GM20431 (cell line): ENCODE measurements around the gene NUMBL.
"Not testable (repeated sequence)": the region's sequence is repeated elsewhere in the genome, so short reads cannot be mapped to it uniquely, and the experiment has no call there.

Source experiments
- in situ Hi-C: fragments of 300-500 bp; cut with MseI, MboI; formaldehyde crosslinking; loops from one replicate; pipeline ENCODE4 v1.15.0; 2020; ENCODE audit warnings: low sequenced_read_pairs; ENCODE audit not compliant: unreplicated experiment

The NUMBL gene

GRCh38 chr19:40639638-40639982 is 50.8 kb downstream of the NUMBL start:
- in situ Hi-C loops, result no loop called here

GRCh38 chr19:40638327-40638726 is 52.1 kb downstream of the NUMBL start:
- in situ Hi-C loops, result no loop called here

- in situ Hi-C loops, result no loop called here
Observed at GRCh38 chr19:40633207-40633606, 57.2 kb downstream of the NUMBL start.

- in situ Hi-C loops, result no loop called here
Observed at GRCh38 chr19:40632311-40633036, 58.0 kb downstream of the NUMBL start.

- in situ Hi-C loops, result no loop called here
Observed at GRCh38 chr19:40630571-40631160, 59.8 kb downstream of the NUMBL start.

- in situ Hi-C loops, result no loop called here
Observed at GRCh38 chr19:40629346-40629745, 61.1 kb downstream of the NUMBL start.

- in situ Hi-C loops, result no loop called here
Observed at GRCh38 chr19:40627486-40628279, 62.8 kb downstream of the NUMBL start.

- in situ Hi-C loops, result no loop called here
Observed at GRCh38 chr19:40626918-40627317, 63.5 kb downstream of the NUMBL start.

- in situ Hi-C loops, result no loop called here
Observed at GRCh38 chr19:40625406-40626120, 64.9 kb downstream of the NUMBL start.

GRCh38 chr19:40624369-40625153 is 65.9 kb downstream of the NUMBL start:
- in situ Hi-C loops, result not testable (repeated sequence)

GRCh38 chr19:40623403-40624251 is 66.8 kb downstream of the NUMBL start:
- in situ Hi-C loops, result no loop called here

GRCh38 chr19:40622773-40623075 is 67.7 kb downstream of the NUMBL start:
- in situ Hi-C loops, result no loop called here

- in situ Hi-C loops, result no loop called here
Observed at GRCh38 chr19:40621966-40622772, 68.3 kb downstream of the NUMBL start.

- in situ Hi-C loops, result no loop called here
Observed at GRCh38 chr19:40621283-40621682, 69.2 kb downstream of the NUMBL start.

GRCh38 chr19:40620161-40620485 is 70.3 kb downstream of the NUMBL start:
- in situ Hi-C loops, result no loop called here

- in situ Hi-C loops, result no loop called here
Observed at GRCh38 chr19:40619333-40620160, 70.9 kb downstream of the NUMBL start.

GRCh38 chr19:40617961-40618360 is 72.5 kb downstream of the NUMBL start:
- in situ Hi-C loops, result no loop called here

- in situ Hi-C loops, result no loop called here
Observed at GRCh38 chr19:40616941-40617340, 73.5 kb downstream of the NUMBL start.
